WERI-Rb-1 (cell line): ENCODE measurements around the gene TBC1D22B.

ENCODE experiments used
- DNase-seq: peaks from one replicate; pipeline ENCODE4 v3.0.0-alpha.2; 2020
- H3K27ac ChIP-seq: fragments of 250-450 bp; sonication (Bioruptor Pico); 2 replicates; pipeline ENCODE4 v1.5.1; 2020; ENCODE audit warnings: mild to moderate bottlenecking, moderate library complexity
- H3K27me3 ChIP-seq: fragments of 250-450 bp; sonication (Bioruptor Pico); 2 replicates; pipeline ENCODE4 v1.5.1; 2021; ENCODE audit warnings: mild to moderate bottlenecking, low read depth, moderate library complexity; ENCODE audit not compliant: insufficient read depth, severe bottlenecking
- H3K36me3 ChIP-seq: fragments of 250-450 bp; sonication (Bioruptor Pico); 2 replicates; pipeline ENCODE4 v1.5.1; 2020; ENCODE audit warnings: mild to moderate bottlenecking, moderate library complexity
- H3K4me3 ChIP-seq: 2 replicates; pipeline ENCODE4 v1.5.1; 2011; ENCODE audit warnings: low read depth, mild to moderate bottlenecking, control low read depth, low read length
- H3K9me3 ChIP-seq: fragments of 250-450 bp; sonication (Bioruptor Pico); 2 replicates; pipeline ENCODE4 v1.5.1; 2021; ENCODE audit warnings: mild to moderate bottlenecking, moderate library complexity; ENCODE audit not compliant: severe bottlenecking
- TF ChIP-seq, protein P1 (sequence below): IDR thresholded peaks from 2 replicates; pipeline ENCODE4 v1.5.1; 2011; ENCODE audit warnings: low read depth, mild to moderate bottlenecking, control low read depth, inconsistent platforms, low read length

TBC1D22B gene

DNA sequence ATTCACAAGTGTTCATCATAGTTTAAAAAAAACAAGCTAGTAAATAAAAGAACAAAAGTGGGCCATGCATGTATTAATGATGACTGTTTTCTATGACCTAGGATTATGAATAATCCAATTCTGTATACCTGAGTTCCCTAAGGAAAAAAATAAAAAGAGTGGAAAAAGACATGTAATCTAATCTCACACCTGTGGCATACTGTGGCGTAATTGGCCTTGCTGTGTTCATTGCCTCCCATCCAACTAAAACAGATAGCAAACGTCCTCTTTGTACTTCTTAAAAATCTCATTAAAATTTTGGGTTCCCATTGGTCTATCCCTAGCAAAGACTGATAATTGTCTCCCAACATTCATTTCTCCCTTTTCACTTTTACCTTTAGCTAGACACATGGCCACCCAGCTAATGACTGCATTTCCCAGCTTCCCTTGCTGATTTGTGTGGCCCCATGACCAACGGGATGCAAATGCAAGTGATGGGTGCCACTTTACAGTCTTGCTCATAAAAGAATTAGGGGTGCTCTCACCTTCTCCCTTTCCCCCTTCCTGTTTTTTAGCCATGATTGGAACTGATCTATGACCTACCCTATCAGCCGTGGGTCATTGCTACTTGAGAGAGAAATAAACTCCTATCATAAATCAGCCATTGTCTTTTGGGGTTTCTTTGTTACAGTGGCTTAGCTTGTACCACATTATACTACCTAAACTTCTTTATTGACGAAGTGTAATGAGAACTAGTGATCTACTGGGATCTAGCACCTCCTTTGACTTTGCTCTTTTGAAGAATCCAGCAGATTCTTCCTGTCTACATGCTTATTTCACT is 32.0 kb upstream of the TBC1D22B start:
- TF ChIP-seq, protein P1, sequence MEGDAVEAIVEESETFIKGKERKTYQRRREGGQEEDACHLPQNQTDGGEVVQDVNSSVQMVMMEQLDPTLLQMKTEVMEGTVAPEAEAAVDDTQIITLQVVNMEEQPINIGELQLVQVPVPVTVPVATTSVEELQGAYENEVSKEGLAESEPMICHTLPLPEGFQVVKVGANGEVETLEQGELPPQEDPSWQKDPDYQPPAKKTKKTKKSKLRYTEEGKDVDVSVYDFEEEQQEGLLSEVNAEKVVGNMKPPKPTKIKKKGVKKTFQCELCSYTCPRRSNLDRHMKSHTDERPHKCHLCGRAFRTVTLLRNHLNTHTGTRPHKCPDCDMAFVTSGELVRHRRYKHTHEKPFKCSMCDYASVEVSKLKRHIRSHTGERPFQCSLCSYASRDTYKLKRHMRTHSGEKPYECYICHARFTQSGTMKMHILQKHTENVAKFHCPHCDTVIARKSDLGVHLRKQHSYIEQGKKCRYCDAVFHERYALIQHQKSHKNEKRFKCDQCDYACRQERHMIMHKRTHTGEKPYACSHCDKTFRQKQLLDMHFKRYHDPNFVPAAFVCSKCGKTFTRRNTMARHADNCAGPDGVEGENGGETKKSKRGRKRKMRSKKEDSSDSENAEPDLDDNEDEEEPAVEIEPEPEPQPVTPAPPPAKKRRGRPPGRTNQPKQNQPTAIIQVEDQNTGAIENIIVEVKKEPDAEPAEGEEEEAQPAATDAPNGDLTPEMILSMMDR = no peak
- no peaks in the 10 kb centered on the region for H3K36me3 ChIP-seq
- no peaks in the 10 kb centered on the region for H3K27me3 ChIP-seq
- H3K4me3 ChIP-seq = no peak overlapping the region
- no peak overlapping the region for H3K27ac ChIP-seq
- DNase-seq = no peak
- no peaks in the 10 kb centered on the region for H3K9me3 ChIP-seq

DNA sequence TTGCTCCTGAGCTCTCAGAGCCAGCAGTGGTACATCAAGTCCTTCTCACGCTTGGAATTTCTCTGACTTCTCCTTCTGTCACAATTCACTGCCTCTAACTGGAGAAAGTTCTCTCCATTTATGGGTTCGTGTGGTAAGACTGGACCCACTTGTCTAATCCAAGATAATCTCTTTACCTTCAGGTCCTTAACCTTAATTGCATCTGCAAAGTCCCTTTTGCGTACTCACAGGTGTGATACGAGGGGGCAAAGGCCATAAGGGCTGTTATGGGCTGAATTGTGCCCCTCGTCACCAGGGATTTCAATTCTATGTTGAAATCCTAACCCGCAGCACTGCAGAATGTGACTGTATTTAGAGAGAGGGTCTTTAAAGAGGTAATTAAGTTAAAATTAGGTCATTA is 27.5 kb upstream of the TBC1D22B start:
- TF ChIP-seq, protein P1 = no peak
- peak; percentile 33 for DNase-seq
- H3K9me3 ChIP-seq = no peaks in the 10 kb centered on the region
- no peak overlapping the region for H3K27ac ChIP-seq
- H3K27me3 ChIP-seq = no peaks in the 10 kb centered on the region
- H3K36me3 ChIP-seq = no peaks in the 10 kb centered on the region
- no peak overlapping the region for H3K4me3 ChIP-seq

DNA sequence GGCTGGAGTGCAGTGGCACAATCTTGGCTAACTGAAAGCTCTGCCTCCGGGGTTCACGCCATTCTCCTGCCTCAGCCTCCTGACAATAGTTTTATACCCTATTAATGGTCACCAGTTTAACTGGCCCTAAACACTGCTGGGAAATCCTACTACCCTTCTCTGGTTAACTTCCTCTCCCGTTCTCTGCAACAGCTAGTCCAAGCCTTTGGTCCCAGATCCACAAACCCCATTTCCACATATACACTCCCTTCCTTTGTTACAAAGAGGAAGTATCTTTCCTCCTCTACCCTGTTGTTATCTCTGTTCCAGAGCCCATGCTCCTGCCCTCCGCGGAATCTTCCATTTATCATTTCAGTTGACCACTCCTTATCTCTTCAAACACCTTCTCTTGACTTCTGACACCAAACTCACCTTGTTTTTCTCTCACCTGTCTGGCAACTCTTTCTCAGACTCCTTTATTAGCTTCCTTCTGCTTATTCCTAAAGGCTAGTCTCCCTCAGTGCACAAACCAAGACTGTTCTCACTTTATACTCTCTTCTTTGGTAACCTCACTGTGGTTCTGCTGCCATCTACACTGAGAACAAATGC is 25.0 kb upstream of the TBC1D22B start:
- Histone ChIP-seq H3K27me3 (no peaks in the 10 kb centered on the region), H3K27ac (no peak overlapping the region), H3K9me3 (no peaks in the 10 kb centered on the region), H3K4me3 (no peak overlapping the region), H3K36me3 (no peaks in the 10 kb centered on the region)
- TF ChIP-seq, protein P1 = no peak
- no peak for DNase-seq

DNA sequence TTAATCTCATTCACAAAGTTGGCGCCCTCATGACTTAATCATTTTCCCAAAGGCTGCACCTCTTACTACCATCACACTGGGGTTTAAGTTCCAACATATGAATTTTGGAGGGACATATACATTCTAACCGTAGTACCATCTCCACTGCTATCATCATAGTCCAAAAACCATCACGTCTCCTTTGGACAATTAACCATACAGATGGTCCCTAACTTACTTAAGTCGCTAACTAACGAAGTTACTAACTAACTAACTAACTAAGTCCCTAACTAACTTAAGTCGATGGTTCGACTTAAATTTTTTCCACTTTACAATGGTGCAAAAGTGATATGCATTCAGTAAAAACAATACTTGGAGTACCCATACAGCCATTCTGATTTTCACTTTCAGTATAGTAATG is 24.0 kb upstream of the TBC1D22B start:
- Histone ChIP-seq H3K4me3 (no peak overlapping the region), H3K36me3 (no peaks in the 10 kb centered on the region), H3K27ac (no peak overlapping the region), H3K9me3 (no peaks in the 10 kb centered on the region), H3K27me3 (no peaks in the 10 kb centered on the region)
- TF ChIP-seq, protein P1 = no peak
- DNase-seq = no peak

DNA sequence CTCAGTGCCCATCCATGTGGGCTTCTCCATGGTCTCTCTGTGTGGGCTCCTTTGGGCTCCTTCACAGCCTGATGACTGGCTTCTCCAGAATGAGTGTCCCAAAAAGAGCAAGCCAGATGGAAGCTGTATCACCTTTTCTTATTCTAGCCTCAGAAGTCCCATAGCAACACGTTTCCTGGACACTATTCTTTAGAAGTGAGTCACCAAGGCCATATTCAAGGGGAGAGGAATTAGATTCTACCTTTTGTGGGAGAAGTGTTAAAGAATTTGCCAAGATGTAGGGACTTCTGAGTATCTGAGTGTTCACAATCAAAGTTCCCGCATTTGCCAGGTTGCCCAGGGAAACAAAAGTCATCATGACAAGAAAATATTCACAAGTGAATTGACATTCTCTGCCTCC is 20.7 kb upstream of the TBC1D22B start:
- no peaks in the 10 kb centered on the region for H3K36me3 ChIP-seq
- no peak overlapping the region for H3K27ac ChIP-seq
- no peak for DNase-seq
- TF ChIP-seq, protein P1 = no peak
- H3K27me3 ChIP-seq = no peaks in the 10 kb centered on the region
- no peak overlapping the region for H3K4me3 ChIP-seq
- no peaks in the 10 kb centered on the region for H3K9me3 ChIP-seq
